Cardiac muscle cell (in vitro differentiated cells and primary cell): Measurements from ENCODE around the gene NSMCE1. TPM values are rescaled to one million over a fixed set of nuclear protein-coding genes. Genes with fewer than 3 reads are reported as not detected.

Experiments used
- polyA plus RNA-seq: library from polyadenylated mRNA; unstranded; fragments of >200 nt; fragmentation: Nextera tagmentation; extraction: Ambion mirVana; gene quantifications from 2 replicates; pipeline ENCODE4 v1.2.1, GENCODE V29; 2016
- total RNA-seq: library from RNA; depleted of rRNA; stranded (reverse); fragments of >200 nt; gene quantifications from 2 replicates; pipeline ENCODE4 v1.2.3, GENCODE V29; 2016

The NSMCE1 gene
- total and polyA plus RNA-seq, 2 experiments from 2014 or later, result 23.4 to 28.2 TPM

Other genes with a start within 250 kb of the NSMCE1 start
- not detected in 2 replicates for gene C16orf82, start 201.8 kb downstream of the NSMCE1 start, total RNA-seq
- not detected in 2 replicates for gene C16orf82, start 201.8 kb downstream of the NSMCE1 start, polyA plus RNA-seq
- 5.7 and 8.5 TPM in 2 replicates for gene KDM8, start 65.2 kb downstream of the NSMCE1 start, total RNA-seq
- gene KDM8, start 65.2 kb downstream of the NSMCE1 start, polyA plus RNA-seq, result 10.5 TPM in 2 replicates
- 30.9 and 66.1 TPM in 2 replicates for gene IL4R, start 45.2 kb upstream of the NSMCE1 start, total RNA-seq
- 38.1 and 69.1 TPM in 2 replicates for gene IL4R, start 45.2 kb upstream of the NSMCE1 start, polyA plus RNA-seq
- 0.04 TPM in 1 of 2 replicates, not detected in the other for gene IL21R, start 133.4 kb upstream of the NSMCE1 start, total RNA-seq
- 0.19 TPM in 1 of 2 replicates, not detected in the other for gene IL21R, start 133.4 kb upstream of the NSMCE1 start, polyA plus RNA-seq